ENCODE results near the gene TBK1.

Gene TBK1

DNA sequence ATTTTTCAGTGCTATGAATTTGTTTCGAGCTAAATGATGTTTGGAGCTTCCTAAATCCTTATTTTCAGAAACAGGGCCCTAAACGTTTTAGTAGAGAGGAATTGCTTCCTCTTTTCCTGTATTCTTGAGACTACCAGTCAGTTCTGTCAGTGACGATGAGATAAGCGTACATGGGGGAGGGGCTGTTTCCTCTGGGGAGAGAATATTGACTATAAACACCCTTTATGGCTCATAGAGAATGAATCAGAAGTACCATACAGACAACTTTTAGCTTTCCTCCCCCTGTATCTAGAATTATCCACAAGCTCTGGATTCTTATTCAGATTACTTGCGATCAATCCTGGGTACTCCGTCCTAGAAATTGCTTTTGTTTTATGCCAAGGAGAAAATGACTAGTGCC is 5.1 kb downstream of the TBK1 start:
- H3K36me3 ChIP-seq (ENCODE audit: control insufficient read depth, insufficient read depth, low read length), result no peaks in the 10 kb centered on the region
- no peaks in the 10 kb centered on the region for H3K9me3 ChIP-seq (ENCODE audit: control insufficient read depth, low read length)
- H3K9ac ChIP-seq (ENCODE audit: low read length), result no peak overlapping the region
- H3K4me1 ChIP-seq (ENCODE audit: control insufficient read depth, insufficient read depth, low read length), result peaks cover 9% of the 10 kb centered on the region
- no peaks in the 10 kb centered on the region for H3K27me3 ChIP-seq (ENCODE audit: control insufficient read depth, insufficient read depth, low read length)
- H3K4me3 ChIP-seq (ENCODE audit: low read length), result no peak overlapping the region

DNA sequence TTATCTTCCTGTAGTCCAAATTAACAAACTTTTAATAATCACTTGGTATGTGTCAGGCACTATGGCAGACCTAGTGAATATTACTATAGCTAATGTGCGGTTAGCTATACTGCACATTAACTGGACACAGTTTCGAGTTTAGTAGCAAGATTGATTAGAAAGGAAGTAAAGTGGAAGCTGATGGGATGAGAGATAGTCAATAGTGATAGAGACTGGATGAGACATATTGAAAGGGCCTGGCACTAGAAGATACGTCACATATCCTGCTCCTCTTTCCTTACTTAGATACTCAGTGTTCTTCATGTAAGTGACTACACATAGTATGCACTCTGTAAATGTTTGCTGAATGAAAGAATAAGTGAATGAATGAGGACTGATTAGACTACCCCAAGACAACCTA is 5.5 kb downstream of the TBK1 start:
- Histone ChIP-seq H3K9me3 (ENCODE audit: control insufficient read depth, low read length) (no peaks in the 10 kb centered on the region), H3K4me3 (ENCODE audit: low read length) (no peak overlapping the region), H3K36me3 (ENCODE audit: control insufficient read depth, insufficient read depth, low read length) (no peaks in the 10 kb centered on the region), H3K9ac (ENCODE audit: low read length) (no peak overlapping the region), H3K4me1 (ENCODE audit: control insufficient read depth, insufficient read depth, low read length) (peaks cover 9% of the 10 kb centered on the region), H3K27me3 (ENCODE audit: control insufficient read depth, insufficient read depth, low read length) (no peaks in the 10 kb centered on the region)

DNA sequence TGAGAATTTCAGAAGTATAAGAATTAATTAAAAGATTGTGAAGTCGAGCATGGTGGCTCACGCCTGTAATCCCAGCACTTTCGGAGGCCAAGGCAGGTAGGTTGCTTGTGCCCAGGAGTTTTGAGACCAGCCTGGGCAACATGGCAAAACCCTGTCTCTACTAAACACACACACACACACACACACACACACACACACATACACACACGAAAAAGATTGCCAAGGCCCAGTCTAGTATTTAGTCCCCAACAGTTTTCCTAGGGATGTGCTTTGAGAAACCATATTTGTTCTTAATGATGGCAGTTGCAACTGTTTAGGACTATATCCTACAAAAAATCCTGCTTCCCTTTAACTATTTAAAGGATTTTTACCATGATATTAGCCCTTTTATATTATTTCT is 6.0 kb downstream of the TBK1 start:
- H3K27me3 ChIP-seq (ENCODE audit: control insufficient read depth, insufficient read depth, low read length), result no peaks in the 10 kb centered on the region
- H3K4me1 ChIP-seq (ENCODE audit: control insufficient read depth, insufficient read depth, low read length), result peaks cover 9% of the 10 kb centered on the region
- H3K9ac ChIP-seq (ENCODE audit: low read length), result no peak overlapping the region
- no peaks in the 10 kb centered on the region for H3K9me3 ChIP-seq (ENCODE audit: control insufficient read depth, low read length)
- H3K36me3 ChIP-seq (ENCODE audit: control insufficient read depth, insufficient read depth, low read length), result no peaks in the 10 kb centered on the region
- no peak overlapping the region for H3K4me3 ChIP-seq (ENCODE audit: low read length)

DNA sequence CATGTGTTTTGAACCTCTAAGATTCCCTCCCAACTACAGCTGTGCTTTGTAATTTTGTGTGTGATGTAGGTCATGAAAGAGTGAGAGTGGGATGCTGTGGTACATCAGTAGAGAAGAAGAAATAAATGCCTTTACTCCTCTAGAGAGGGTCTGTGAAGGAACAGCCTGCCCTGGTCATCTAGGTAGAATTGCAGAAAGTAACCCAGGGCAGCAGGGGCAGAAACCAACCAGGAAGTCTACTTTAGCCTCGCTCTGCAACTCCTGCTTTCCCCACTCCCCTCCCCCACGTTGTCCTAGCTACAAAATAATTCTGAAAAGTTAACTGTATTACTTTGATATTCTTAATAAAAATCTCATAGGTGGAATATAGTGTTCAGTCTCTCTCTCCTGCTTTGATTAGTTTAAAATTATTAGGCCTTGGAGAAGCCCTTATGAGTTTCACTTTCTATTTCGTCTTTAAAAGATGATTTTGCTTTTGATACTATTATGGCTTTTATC is 7.5 kb downstream of the TBK1 start:
- H3K36me3 ChIP-seq (ENCODE audit: control insufficient read depth, insufficient read depth, low read length), result no peaks in the 10 kb centered on the region

DNA sequence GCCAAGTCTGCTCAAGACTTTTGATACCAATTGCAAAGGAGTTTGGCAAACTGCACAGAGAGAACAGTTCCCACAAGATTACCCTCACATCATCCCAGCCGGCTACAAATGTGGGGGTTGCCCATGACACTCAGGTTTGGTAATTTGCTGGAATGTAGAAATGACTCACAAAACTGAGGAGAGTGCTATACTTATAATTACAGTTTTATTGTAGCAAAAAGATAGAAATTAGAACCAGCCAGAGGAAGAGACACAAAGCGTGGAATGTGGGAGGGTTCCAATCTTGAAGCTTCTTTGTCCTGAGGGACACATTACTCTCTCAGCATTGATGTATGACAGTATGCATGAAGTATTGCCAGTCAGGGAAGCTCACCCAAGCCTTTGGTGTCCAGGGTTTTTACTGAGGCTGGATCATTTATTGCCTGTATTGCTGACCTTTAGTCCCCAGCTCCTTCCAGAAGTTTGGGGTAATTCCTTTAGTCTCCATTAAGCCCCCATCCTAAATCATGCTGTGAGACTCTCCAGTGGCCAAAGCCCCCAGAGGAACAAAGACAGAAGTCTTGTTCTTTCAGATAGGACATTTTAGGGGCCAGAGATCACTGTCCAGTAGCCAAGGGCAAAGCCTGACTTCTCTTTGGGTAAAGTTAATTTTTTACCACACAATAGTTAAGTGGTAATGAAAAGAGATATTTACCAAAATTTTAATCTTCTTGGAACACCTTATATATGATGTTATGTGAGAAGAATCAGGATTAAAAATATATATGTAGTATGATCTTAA is 9.9 kb downstream of the TBK1 start:
- Histone ChIP-seq H3K9ac (ENCODE audit: low read length) (no peak overlapping the region), H3K36me3 (ENCODE audit: control insufficient read depth, insufficient read depth, low read length) (no peaks in the 10 kb centered on the region), H3K27me3 (ENCODE audit: control insufficient read depth, insufficient read depth, low read length) (no peaks in the 10 kb centered on the region), H3K4me3 (ENCODE audit: low read length) (no peak overlapping the region), H3K4me1 (ENCODE audit: control insufficient read depth, insufficient read depth, low read length) (peaks cover 9% of the 10 kb centered on the region), H3K9me3 (ENCODE audit: control insufficient read depth, low read length) (no peaks in the 10 kb centered on the region)

More for the DNA sequence above, 7.5 kb downstream of the TBK1 start:
- no peaks in the 10 kb centered on the region for H3K27me3 ChIP-seq (ENCODE audit: control insufficient read depth, insufficient read depth, low read length)
- H3K9me3 ChIP-seq (ENCODE audit: control insufficient read depth, low read length), result no peaks in the 10 kb centered on the region
- peak overlapping the region; percentile 44 for H3K9ac ChIP-seq (ENCODE audit: low read length)
- peaks cover 9% of the 10 kb centered on the region for H3K4me1 ChIP-seq (ENCODE audit: control insufficient read depth, insufficient read depth, low read length)
- H3K4me3 ChIP-seq (ENCODE audit: low read length), result no peak overlapping the region

DNA sequence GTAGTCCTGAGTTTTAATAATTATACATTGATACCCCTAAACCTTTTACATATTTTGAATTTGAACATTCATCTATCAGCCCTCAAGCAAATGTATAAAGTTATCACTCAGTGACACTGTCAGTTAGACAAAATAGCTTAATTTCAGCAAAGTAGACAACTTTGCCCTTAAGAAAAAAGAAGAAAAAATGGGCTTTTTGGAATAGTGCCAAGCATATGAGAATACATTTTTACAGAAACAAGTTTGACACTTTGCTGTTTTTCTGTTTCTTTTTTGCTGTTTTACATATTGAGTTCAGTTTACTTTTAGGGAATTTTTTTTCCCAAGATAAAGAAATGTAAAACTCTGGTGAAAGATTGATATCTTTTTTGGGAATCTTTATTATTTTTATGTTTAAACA is 14.3 kb downstream of the TBK1 start:
- Histone ChIP-seq H3K9me3 (ENCODE audit: control insufficient read depth, low read length) (no peaks in the 10 kb centered on the region), H3K4me3 (ENCODE audit: low read length) (no peak overlapping the region), H3K9ac (ENCODE audit: low read length) (no peak overlapping the region), H3K36me3 (ENCODE audit: control insufficient read depth, insufficient read depth, low read length) (no peaks in the 10 kb centered on the region), H3K4me1 (ENCODE audit: control insufficient read depth, insufficient read depth, low read length) (no peaks in the 10 kb centered on the region), H3K27me3 (ENCODE audit: control insufficient read depth, insufficient read depth, low read length) (no peaks in the 10 kb centered on the region)

DNA sequence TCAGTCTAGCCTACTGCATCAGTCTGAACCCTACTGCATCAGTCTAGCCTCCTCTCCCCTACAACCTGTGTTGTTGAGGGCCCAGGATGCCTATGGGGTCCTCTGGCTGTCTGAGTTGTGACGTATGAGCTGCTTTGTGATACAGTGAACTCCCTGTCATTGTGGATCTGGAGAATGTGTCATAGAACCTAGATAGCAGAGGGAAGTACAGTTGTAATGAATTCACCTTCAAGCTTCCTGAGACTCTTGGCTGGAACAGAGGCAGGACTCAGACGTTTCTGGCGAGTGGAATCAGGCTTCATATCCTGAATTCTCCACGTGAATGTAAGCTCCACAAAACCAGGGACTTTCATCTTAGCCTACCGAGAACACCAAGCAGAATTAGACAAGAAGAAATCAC is 17.0 kb downstream of the TBK1 start:
- Histone ChIP-seq H3K36me3 (ENCODE audit: control insufficient read depth, insufficient read depth, low read length) (no peaks in the 10 kb centered on the region), H3K27me3 (ENCODE audit: control insufficient read depth, insufficient read depth, low read length) (no peaks in the 10 kb centered on the region), H3K4me3 (ENCODE audit: low read length) (no peak overlapping the region), H3K9ac (ENCODE audit: low read length) (no peak overlapping the region), H3K4me1 (ENCODE audit: control insufficient read depth, insufficient read depth, low read length) (no peaks in the 10 kb centered on the region), H3K9me3 (ENCODE audit: control insufficient read depth, low read length) (no peaks in the 10 kb centered on the region)

DNA sequence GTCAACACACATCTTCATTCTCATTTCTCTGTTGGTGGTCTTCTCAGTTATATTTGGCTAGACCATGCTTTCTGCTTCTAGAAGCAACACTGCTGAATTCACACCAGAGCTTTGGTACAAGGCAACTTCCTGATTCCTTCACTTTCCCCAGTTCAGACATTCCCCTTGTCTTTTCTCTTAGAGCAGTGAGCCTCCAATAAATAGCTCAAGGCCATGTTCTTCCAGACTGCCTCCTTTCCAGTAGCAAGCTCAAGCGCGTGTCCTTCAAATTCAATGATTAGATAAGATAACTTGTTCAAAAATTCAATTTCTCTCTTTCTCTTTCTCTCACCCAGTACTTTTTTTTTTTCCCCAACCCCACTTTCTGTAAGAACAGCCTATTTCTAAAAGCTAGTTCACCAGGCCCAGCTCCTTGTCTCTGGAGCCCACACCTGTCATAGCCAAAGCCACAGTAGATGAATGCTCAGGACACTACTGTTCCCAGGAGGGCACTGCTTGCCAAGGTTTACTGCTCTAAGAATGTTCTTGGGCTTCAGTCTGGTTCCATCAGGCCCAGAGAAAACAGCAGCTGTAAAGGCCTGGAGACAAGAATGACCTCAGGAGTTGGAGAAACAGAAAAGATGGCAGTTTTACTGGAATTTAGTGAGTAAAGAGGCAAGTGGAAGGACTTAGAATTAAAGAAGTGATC is 17.7 kb downstream of the TBK1 start:
- Histone ChIP-seq H3K9ac (ENCODE audit: low read length) (no peak overlapping the region), H3K36me3 (ENCODE audit: control insufficient read depth, insufficient read depth, low read length) (no peaks in the 10 kb centered on the region)

DNA sequence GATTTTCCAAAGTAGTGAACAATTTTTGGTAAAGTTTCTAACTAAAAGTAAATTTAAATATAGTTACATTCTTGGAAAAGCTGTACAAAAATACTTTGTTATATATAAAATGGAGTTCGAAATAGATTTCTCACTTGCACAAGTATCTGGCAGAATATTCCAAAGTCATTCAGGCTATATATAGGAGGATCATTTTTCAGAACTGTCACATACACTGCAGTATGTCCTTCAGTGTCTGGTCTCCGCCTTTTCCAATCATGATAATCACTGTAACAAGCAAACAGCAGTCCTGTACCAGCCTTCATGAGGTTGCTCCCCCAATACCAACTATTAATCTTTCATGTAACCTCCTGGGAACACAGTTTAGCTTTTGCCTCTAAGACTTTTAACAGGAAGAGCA is 18.6 kb downstream of the TBK1 start:
- Histone ChIP-seq H3K4me1 (ENCODE audit: control insufficient read depth, insufficient read depth, low read length) (no peaks in the 10 kb centered on the region), H3K9me3 (ENCODE audit: control insufficient read depth, low read length) (no peaks in the 10 kb centered on the region), H3K4me3 (ENCODE audit: low read length) (no peak overlapping the region), H3K27me3 (ENCODE audit: control insufficient read depth, insufficient read depth, low read length) (no peaks in the 10 kb centered on the region), H3K36me3 (ENCODE audit: control insufficient read depth, insufficient read depth, low read length) (peaks cover 4% of the 10 kb centered on the region), H3K9ac (ENCODE audit: low read length) (no peak overlapping the region)

More for the DNA sequence above, 17.7 kb downstream of the TBK1 start:
- no peak overlapping the region for H3K4me3 ChIP-seq (ENCODE audit: low read length)
- no peaks in the 10 kb centered on the region for H3K9me3 ChIP-seq (ENCODE audit: control insufficient read depth, low read length)
- H3K27me3 ChIP-seq (ENCODE audit: control insufficient read depth, insufficient read depth, low read length), result no peaks in the 10 kb centered on the region
- no peaks in the 10 kb centered on the region for H3K4me1 ChIP-seq (ENCODE audit: control insufficient read depth, insufficient read depth, low read length)

DNA sequence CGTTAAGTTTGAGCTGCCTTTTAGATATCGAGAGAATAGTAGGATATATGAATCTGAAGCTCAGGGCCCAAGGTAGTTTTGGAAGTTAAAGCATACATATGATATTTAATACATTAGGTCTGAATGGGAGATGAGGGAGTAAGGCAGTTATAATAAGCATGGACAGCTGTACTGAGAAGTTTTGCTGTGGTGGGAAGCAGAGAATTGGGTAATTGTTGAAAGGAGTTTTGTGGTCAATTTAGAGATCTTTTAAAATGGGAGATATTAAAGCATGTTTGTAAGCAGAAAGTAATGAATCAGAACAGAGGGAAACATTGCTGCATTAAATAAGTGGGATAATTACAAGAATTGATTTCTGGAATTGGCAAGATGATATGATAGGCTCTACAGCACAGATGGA is 21.3 kb downstream of the TBK1 start:
- H3K4me1 ChIP-seq (ENCODE audit: control insufficient read depth, insufficient read depth, low read length), result no peaks in the 10 kb centered on the region
- no peaks in the 10 kb centered on the region for H3K27me3 ChIP-seq (ENCODE audit: control insufficient read depth, insufficient read depth, low read length)
- H3K9me3 ChIP-seq (ENCODE audit: control insufficient read depth, low read length), result no peaks in the 10 kb centered on the region
- H3K36me3 ChIP-seq (ENCODE audit: control insufficient read depth, insufficient read depth, low read length), result peaks cover 5% of the 10 kb centered on the region
- no peak overlapping the region for H3K4me3 ChIP-seq (ENCODE audit: low read length)
- H3K9ac ChIP-seq (ENCODE audit: low read length), result no peak overlapping the region

DNA sequence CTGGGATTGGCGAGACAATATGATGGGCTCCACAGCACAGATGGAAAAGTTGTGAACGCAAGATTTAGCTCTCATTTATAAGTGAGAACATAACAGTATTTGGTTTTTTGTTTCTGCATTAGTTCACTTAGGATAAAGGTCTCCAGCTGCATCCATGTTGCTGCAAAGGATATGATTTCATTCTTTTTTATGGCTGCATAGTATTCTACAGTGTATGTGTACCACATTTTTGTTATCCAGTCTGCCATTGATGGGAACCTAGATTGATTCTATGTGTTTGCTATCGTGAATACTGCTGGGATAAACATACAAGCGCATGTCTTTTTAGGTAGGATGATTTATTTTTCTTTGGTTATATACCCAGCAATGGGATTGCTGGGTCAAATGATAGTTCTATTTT is 23.6 kb downstream of the TBK1 start:
- Histone ChIP-seq H3K9me3 (ENCODE audit: control insufficient read depth, low read length) (no peaks in the 10 kb centered on the region), H3K4me1 (ENCODE audit: control insufficient read depth, insufficient read depth, low read length) (no peaks in the 10 kb centered on the region), H3K27me3 (ENCODE audit: control insufficient read depth, insufficient read depth, low read length) (no peaks in the 10 kb centered on the region), H3K4me3 (ENCODE audit: low read length) (no peak overlapping the region), H3K9ac (ENCODE audit: low read length) (no peak overlapping the region), H3K36me3 (ENCODE audit: control insufficient read depth, insufficient read depth, low read length) (peaks cover 5% of the 10 kb centered on the region)

DNA sequence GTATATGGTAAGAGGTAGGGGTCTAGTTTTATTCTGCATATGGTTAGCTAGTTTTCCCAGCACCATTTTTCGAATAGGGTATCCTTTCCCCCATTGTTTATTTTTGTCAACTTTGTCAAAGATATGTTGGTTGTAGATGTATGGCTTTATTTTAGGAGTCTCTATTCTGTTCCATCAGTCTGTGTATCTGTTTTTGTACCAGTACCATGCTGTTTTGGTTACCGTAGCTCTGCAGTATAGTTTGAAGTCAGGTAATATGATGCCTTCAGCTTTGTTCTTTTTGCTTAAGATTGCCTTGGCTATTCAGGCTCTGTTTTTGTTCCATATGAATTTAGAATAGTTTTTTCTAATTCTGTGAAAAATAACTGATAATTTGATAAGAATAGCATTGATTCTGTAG is 24.9 kb downstream of the TBK1 start:
- Histone ChIP-seq H3K4me1 (ENCODE audit: control insufficient read depth, insufficient read depth, low read length) (no peaks in the 10 kb centered on the region), H3K9ac (ENCODE audit: low read length) (no peak overlapping the region), H3K36me3 (ENCODE audit: control insufficient read depth, insufficient read depth, low read length) (peaks cover 5% of the 10 kb centered on the region), H3K27me3 (ENCODE audit: control insufficient read depth, insufficient read depth, low read length) (no peaks in the 10 kb centered on the region), H3K9me3 (ENCODE audit: control insufficient read depth, low read length) (no peaks in the 10 kb centered on the region), H3K4me3 (ENCODE audit: low read length) (no peak overlapping the region)

All from mucosa of stomach (tissue), 1 donor.